Measurements from ENCODE around the gene PRRT4. TPM values are rescaled to one million over a fixed set of nuclear protein-coding genes. Genes with fewer than 3 reads are reported as not detected.

Gene PRRT4
- total and polyA plus RNA-seq, 2 experiments from 2014 or later = 0.55 to 0.56 TPM

GRCh38 chr7:128335730-128336129, 25.8 kb downstream of the PRRT4 start (continued):
- TF ChIP-seq JUNB (IDR thresholded peaks at IDR 0.05; ENCODE audit: unreplicated experiment) (no peak), ZNF114 (CRISPR knock-in tag; IDR thresholded peaks at IDR 0.05) (no peak), STAT1 (IDR thresholded peaks at IDR 0.05; ENCODE audit: unreplicated experiment) (no peak)

GRCh38 chr7:128324368-128324680, 37.2 kb downstream of the PRRT4 start:
- no peaks in the 10 kb centered on the region for H3K79me2 ChIP-seq (replicated peaks; ENCODE audit: insufficient read depth)
- H3K9me3 Mint-ChIP-seq = no peaks in the 10 kb centered on the region

More at GRCh38 chr7:128324368-128324680, 37.2 kb downstream of the PRRT4 start:
- no peaks in the 10 kb centered on the region for H3K9me2 ChIP-seq (ENCODE audit: insufficient read depth)
- no peak overlapping the region for H2AFZ ChIP-seq
- H3K4me3 ChIP-seq = no peak overlapping the region
- Mint-ChIP-seq H3K36me3 (ENCODE audit: low read depth) (peaks cover 82% of the 10 kb centered on the region), H3K4me3 (no peak overlapping the region), H3K27me3 (ENCODE audit: insufficient read depth, low read depth, poor library complexity) (no peaks in the 10 kb centered on the region), H3K4me1 (no peaks in the 10 kb centered on the region), H3K27ac (no peak overlapping the region)
- ATAC-seq (no peak), DNase-seq (ENCODE audit: low spot score) (no peak)
- TF ChIP-seq ZNF331 (CRISPR knock-in tag; IDR thresholded peaks at IDR 0.05; ENCODE audit: low read depth) (no peak), ZNF462 (CRISPR knock-in tag; IDR thresholded peaks at IDR 0.05) (no peak), POLR2AphosphoS5 (IDR thresholded peaks at IDR 0.05; ENCODE audit: low read depth) (no peak), CTCF (conservative IDR thresholded peaks at IDR 0.05; ENCODE audit: low read depth in 2 of 2) (no peak)
- no peak overlapping the region for H3K27ac ChIP-seq (ENCODE audit: low read depth)
- H3K27me3 ChIP-seq (ENCODE audit: insufficient read depth) = no peaks in the 10 kb centered on the region
- no peaks in the 10 kb centered on the region for H3K4me1 ChIP-seq (ENCODE audit: insufficient read depth)
- H3F3A ChIP-seq (replicated peaks; ENCODE audit: low read depth) = 0 out of 2 replicates have a peak, but pooled peaks cover 10% of the 10 kb centered on the region
- no peak overlapping the region for H3K4me2 ChIP-seq
- H3K36me3 ChIP-seq (ENCODE audit: insufficient read depth) = peaks cover 65% of the 10 kb centered on the region
- peaks cover 8% of the 10 kb centered on the region for H4K20me1 ChIP-seq (replicated peaks; ENCODE audit: insufficient read depth)
